Cardiac fibroblast (primary cell): ENCODE measurements around the gene PAGR1.

Experiments
- DNase-seq, 2 donors: peaks; one replicate each; pipeline versions ENCODE4 v3.0.0 to v3.0.0-alpha.2; 2010; ENCODE audit warnings: low read depth in 2 of 2
- H3K4me3 ChIP-seq, 2 donors: replicated peaks in 1 of 2; 1 replicate in 1 of 2; 2 replicates in 1 of 2; pipeline ENCODE4 v1.5.1; 2011; ENCODE audit warnings: low read depth in 2 of 2, low read length in 2 of 2, mild to moderate bottlenecking in 2 of 2, moderate library complexity in 1 of 2
- CTCF ChIP-seq: IDR thresholded peaks from one replicate; pipeline ENCODE4 v1.5.1; 2011; ENCODE audit warnings: low read depth, mild to moderate bottlenecking, low read length, inconsistent platforms

PAGR1 gene

GRCh38 chr16:29811170-29811895, 4.6 kb upstream of the PAGR1 start:
- peak; percentile 98 to 99 for DNase-seq
- no peak for TF ChIP-seq CTCF
- peak overlapping the region; percentile 53 to 56 for H3K4me3 ChIP-seq

- H3K4me3 ChIP-seq: peak within 1 kb of the TSS; percentile 53 to 56
- DNase-seq: peak; percentile 35 to 52
- no peak for TF ChIP-seq CTCF
Measured at GRCh38 chr16:29811896-29812665, 3.9 kb upstream of the PAGR1 start, which contains the start of gene PRRT2. Gene PRRT2 (plus strand): TSS chr16:29812193. CDS start chr16:29813055, 862 bp downstream.

- DNase-seq: no peak
- TF ChIP-seq CTCF: no peak
- peak overlapping the region; percentile 53 to 56 for H3K4me3 ChIP-seq
Measured at GRCh38 chr16:29812754-29813643, 3.0 kb upstream of the PAGR1 start.

GRCh38 chr16:29813644-29814562, 2.0 kb upstream of the PAGR1 start:
- H3K4me3 ChIP-seq: no peak overlapping the region
- TF ChIP-seq CTCF: no peak
- DNase-seq: no peak

GRCh38 chr16:29814592-29814991, 1.4 kb upstream of the PAGR1 start:
- no peak for DNase-seq
- no peak for TF ChIP-seq CTCF
- no peak overlapping the region for H3K4me3 ChIP-seq
